Activated T-cell treated with anti-CD3 and anti-CD28 coated beads for 24 hours (primary cell): Measurements from ENCODE around the gene HIVEP3.
A peak's percentile ranks its signal among the peaks of the same experiment; 100 is the strongest.
"Not testable (repeated sequence)": the region's sequence is repeated elsewhere in the genome, so short reads cannot be mapped to it uniquely, and the experiment has no call there.

ENCODE experiments used
- DNase-seq: peaks from one replicate; pipeline ENCODE4 v3.0.0-alpha.2; 2020; ENCODE audit warnings: low read depth

The HIVEP3 gene

DNA sequence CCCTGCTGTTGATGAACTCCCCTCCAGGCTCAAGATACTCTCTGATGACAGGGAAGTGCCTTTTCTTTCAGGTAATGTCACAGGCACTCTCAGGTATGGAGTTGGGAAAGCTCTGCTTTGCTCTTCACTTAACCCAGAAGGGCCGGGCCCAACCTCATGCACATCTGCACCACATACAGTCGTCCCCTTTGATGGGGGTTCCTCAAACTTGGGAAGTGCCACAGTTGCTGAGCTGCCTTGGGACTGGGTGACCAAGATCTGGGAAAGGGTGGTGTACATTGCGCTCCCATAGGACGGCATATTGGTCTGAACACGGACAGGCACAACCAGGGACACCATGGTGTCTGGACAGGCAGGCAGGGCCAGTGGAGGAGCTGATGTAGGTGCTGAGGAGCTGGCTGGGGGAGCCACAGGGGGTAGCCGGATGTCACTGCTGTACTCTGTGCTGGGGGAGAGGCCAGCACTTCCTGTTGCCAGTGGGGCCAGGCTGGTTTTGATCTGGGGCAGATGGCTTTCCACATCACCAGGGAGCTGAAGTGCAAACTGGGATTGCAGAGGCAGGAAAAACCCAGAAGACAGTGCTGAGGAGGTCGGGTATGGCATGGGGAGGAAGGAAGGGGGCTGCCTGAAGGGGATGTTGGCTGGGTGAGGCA lies 338.1 kb downstream of the HIVEP3 start:
- no peak for DNase-seq

DNA sequence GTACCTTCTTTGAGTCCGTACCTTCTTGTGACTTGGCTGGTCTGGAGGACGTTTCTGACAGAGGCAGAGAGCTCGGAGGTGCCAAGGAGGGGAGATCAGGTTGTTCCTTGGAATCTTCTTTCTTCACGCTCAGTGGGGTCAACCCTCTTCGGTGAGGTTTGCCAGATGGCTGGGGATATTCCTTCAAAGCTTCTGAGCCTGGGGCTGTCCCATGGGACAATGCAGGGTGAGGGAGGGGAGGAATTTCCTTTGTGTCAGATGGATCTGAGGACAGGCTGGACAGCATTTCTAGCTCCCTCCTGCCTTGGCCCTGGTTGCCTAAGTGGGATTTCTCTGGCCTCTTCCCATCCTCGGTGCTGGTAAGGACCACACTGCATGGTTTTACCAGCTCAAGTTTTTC lies 338.7 kb downstream of the HIVEP3 start:
- DNase-seq, result no peak

DNA sequence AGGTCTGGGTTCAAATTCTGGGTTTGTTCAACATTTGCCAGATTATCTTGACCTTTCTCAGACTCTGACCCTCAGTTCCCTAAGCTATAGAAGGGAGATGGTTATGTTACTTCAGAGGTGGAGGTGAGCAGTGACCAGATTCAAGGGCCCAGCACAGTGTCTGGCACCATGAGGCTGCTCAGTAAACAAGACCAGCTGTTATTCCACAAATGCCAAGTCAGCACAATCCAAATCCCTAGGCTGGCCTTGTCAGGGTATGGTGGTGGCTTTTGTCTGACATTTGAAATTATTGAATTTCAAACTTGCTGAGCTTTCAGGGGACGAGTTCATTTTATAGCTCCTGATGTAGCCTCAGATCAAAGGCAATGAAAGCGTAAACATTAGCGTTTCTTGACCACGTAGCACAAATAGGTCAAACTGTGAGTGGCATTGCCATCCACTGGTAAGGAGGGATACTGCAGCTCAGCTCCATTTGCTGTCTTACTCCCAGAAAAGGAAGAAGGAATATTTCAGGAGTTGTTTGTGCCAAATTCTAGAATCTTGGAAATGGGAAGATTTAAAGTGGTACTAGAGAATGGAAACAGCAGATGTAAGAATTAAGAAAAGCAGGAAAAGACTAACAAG lies 339.9 kb downstream of the HIVEP3 start:
- DNase-seq, result no peak

DNA sequence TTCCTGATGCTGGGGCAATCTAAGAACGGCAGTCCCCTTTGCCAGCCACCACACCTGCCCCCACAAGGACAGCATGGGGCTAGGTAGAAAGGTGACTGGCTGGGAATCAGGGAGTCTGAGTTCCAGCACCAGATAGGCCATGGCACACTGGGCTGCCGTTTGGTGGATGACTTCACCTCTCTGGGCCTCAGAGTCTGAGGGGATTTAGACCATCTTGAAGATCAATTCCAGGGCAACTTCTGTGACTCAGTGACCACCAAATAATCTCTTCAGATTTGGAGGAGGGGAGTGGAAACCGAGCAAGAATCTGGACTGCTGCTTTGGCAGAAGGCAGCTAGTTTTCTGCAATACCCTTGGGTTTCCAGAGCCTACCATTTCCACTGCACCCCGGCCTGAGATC lies 342.1 kb downstream of the HIVEP3 start:
- no peak for DNase-seq

DNA sequence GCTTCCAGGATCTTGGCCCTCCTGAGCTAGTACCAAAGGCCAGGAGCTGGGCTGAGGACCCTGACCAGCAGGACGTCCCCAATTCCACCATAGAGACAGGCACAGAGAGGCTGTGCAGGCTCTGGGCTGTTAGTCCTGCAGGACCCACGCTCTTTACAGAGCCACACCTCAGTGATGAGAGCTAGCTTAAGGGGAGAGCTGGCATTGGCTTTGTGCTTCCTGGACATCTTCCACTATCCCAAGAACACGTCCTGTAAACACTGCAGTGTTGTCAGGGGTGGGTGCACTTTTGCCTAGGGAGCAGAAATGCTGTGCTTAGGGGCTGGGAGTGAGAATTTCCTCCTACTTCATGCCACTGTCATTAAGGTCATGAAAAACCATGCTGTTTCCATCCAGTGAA lies 342.5 kb downstream of the HIVEP3 start:
- DNase-seq, result no peak

DNA sequence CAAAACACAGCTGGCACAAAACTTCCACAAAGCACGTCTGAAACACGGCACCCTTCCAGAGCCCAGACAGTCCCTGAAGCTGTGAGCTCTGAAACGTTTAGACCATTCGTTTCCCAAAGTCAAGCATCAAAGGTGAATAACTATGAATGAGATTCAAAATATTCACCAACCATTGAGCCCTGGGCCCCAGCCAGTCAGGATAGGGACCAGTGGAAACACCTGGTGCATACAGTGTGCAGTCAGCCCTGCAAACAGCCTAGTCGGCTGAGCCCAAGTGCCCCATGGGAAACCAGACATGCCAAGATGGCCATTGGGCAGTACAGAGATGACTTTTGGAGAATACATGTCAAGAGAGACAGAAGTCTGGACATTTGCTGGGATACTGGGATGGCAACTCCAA lies 343.9 kb downstream of the HIVEP3 start:
- no peak for DNase-seq

DNA sequence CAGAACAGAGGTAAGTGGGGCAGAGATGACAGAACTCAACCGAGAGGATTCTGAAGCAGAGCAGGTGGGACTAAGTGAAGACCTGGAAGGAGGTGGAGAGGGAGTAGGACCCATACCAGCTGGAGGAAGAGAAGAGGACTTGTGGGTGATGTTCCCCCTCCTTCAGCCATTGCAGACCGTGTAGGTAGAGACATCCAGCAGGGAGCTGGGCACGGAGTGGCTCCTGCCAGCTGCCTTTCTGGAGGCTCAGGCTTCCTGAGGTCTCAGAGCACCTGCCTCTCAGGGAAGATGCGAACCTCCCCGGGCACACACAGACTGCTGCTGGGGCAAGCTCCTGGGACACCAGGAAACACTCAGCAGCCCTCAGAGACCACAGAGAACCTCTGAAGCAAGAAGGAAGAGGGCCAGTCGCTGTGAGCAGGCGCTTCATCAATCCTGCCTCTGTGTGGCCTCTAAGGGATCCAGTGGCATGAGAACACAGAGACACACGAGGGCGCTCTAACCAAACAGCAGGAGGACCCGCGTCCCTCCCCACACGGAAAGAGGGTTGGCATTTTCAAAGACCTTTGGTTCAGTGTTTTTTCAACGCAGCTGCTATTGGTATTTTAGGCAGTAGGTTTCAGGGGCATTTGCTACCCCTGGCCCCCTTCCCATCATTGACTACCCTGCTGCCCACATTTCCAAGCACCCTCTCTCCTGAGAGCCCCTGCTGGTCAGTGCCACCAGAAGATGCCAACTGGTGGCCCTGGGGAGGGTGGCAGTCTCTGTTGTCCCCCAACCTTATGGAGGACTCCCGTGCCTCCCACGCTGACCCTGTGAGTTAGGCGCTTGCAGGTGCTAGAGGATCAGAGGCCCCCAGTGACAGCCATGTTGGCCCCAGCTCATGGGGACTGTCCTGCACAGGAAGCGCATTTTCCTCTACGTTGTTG lies 344.7 kb downstream of the HIVEP3 start:
- DNase-seq, result peak; percentile 62

DNA sequence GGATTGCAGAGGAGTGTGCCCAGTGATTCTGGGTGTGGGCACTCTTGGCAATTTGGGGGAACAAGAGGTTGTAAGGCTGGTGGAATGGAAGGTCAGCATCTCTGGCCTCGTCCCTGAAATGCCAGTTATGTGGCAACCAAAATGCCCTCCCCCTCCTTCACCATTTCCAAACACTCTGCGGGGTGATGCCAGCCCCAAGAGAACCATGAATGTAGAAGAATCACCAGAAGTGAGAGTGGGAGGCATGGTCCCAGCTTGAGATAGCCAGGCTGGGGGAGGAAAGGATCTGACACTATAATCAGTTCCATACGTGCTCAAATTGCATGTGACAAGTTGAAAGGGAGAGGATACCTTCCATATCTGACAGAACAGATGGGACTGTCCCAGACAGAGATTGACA lies 345.5 kb downstream of the HIVEP3 start:
- DNase-seq, result no peak

DNA sequence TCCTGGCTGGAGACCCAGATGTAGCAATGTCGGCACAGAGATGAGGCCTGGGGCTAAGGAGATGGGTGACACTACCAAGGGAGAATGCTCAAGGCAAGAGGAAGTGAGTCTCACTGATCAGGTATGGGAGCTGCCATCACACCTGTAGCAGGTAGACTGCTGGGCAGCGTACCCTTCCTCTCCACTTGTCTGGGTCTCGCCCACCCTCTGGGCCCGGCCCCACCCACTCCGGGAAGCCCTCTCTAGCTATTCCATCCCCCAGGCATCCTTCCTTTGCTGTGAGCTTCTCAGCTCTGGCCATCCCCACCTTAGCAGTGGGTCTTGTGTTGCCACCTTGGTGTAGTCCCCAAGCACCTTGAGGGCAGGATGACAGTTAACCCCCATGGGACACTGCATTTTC lies 346.5 kb downstream of the HIVEP3 start:
- DNase-seq, result no peak

DNA sequence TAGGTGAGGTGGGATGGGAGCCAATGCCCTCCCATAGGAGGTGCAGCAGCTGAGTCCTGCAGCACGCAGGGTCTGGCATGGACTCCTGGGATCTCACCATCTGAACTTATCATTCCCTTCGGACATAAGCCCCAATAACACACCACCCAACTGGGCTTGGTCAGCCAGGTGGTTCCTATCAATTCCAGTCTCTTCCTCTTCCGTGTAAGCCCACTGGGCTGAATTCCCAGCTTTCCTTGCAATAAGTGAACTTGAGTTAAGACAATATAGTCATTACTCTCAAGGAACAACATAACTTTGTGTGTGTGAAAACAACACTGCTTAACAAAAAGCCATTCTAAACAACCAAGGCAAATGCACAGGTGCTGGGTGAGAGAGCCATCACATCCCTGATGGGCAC lies 347.7 kb downstream of the HIVEP3 start:
- no peak for DNase-seq

DNA sequence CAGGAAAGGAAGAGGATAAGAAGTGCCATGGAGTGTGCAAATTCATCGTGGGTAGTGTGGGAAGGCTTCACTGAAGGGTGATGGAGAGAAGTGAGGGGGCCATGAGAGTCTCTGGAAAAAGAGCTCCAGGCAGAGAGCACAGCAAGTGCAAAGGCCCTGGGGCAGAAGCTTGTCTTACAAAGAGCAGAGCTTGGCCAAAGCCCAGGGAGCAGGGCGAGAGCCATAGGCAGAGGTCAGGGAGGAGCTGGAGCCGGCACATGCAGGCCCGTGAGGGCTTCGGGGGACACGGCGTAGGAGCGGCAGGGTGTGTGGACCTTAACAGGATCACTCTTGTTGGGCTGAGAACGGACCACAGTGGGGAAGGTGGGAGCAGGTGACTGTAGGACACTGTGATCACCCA lies 350.5 kb downstream of the HIVEP3 start:
- DNase-seq, result no peak

DNA sequence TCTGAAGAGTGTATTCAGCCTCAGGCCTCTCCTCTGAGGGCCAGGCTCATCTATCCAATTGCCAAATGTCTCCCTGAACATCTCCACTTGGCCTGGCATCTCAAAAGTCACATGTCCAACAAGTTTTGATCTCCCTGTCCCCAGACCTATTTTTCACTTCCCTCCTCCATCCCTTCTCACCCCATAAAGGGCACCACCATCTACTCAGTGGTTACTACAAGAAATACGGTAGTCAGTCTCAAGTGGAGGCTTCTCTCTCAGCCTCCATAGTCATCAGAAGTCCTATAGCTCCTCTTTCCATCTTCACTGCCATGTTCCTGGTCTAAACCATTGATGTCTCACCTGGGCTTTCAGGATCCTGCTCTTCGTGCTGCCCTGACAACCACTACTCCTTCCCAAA lies 351.8 kb downstream of the HIVEP3 start:
- DNase-seq, result no peak

DNA sequence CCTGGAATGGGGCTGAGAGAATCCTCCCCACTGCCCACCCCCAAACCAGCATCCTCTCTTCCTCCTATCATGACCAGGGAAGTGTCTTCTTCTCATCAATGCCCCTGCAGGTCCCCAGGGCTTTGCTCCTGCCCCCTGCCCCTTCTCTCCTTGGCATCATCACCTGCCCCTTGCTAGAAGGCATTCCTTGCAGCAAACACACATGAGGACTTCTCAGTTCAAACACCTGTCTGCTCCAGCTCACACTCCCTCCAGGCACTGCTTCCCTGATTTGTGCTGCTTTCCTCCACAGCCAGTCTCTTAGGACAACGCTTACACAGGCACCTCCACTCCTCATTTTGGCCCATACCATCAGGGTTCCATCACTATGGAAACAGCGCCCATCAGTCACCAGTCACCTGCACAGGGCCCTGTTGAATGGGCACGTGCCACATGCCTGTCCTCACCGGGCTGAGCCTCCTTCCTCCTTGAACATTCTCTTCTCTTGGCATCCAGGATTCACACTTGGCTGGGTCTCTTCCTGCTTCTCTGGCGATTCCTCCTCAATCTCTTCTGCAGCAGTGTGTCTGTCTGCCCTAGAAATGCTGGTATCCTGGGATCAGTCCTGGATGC lies 352.3 kb downstream of the HIVEP3 start:
- no peak for DNase-seq

DNA sequence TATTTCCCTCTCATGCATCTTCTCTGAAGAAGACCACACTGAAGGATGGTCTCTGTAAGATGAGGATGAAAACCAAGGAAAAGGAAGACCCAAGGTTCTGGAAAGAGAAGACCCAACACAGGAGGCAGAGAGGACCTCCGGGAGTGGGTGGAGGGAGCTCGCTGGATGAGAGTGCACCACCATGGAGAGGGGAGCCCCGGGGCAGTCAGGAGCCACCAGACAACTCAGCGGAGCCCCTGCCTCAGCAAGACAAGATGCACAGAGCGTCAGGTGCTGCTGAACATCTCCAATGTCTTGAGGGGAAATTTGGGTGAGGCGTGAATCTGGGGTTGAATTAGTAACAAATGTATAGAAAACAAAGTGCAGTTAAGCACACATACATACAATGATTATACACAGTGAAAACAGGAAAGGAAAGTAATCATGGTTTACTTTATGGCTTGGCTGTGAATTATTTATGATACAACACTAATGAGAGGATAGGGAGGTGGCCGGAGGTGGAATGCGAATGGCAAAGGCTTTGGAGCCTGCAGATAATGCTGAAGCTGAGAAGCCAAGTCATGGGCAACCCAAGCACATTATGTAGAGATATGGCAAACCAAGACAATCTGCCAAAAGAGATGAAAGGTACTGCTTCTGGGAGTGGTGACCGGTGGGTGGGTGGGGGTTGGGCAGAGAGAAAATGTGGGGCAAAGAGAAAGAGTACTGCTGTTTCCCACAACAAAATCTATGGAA lies 353.8 kb downstream of the HIVEP3 start:
- no peak for DNase-seq

DNA sequence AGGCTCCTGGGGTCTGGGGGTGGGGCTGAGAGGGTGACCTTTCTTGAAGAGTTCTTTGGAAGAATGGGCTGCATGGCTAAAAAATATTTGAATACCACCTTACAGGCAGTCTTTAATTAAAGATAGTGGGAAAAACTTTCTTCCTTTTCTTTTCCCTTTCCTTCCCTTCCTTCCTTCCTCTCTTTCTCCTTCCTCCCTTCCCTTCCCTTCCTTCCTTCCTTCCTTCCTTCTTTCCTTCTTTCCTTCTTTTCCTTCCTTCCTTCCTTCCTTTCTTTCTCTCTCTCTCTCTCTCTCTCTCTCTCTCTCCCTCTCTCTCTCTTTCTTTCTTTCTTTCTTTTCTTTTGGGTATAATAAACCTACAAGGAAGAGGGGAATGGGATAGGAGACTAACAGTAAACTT lies 356.4 kb downstream of the HIVEP3 start:
- DNase-seq, result no peak

DNA sequence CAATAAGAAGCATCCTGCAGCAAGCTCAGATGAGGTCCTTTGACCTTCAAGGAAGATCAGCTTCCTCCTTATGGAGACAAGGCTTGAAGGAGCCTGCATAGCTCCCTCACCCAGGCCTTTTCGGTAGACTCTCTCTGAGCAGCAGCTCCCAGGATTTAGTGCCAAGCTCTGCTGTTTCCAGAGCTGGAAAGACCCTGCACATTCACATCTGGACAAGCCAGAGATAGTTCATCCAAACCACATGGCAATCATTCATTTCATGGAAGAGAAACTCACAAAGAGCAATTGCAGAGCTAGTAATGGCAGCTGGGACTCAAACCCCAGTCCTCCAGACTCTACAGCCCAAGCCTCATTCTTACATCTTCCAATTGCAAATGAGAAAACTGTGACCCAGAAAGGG lies 357.8 kb downstream of the HIVEP3 start:
- no peak for DNase-seq

DNA sequence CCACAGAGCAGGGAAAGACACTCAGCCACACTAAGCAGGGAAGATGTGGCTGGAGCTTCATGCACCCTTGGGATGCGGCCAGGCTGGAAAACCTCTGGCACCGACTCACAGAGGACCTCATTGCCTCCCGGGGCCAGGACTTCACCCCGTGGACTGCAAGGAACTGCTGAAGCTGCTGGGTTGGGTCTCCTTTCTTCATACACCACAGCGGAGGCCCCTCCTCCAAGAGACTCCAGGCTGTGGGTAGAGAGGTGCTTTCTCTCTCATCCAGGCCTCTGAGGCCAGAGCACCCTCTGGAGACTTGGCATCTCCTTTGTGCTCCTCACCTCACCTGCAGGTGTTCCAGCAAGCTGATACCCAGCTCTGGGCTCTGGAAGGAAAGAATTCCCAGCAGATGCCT lies 358.2 kb downstream of the HIVEP3 start:
- DNase-seq, result no peak

DNA sequence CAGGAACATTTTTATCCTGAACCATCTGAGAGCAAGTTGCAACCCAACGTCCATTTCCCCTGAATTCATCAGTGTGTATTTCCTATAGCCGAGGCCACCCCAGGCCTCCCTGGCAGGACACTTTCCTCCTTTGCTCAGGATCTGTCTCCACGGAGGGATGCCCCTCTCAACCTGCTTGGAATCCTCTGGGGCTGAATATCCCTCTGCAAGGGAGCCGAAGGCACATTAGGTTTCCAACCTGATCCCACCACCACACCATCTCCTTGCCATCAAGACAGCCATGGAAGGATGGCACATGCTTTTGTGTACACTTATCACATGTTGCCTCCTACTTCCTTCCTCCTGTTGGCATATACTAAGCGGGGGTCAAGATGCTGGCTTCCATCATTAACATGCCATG lies 359.4 kb downstream of the HIVEP3 start:
- no peak for DNase-seq

DNA sequence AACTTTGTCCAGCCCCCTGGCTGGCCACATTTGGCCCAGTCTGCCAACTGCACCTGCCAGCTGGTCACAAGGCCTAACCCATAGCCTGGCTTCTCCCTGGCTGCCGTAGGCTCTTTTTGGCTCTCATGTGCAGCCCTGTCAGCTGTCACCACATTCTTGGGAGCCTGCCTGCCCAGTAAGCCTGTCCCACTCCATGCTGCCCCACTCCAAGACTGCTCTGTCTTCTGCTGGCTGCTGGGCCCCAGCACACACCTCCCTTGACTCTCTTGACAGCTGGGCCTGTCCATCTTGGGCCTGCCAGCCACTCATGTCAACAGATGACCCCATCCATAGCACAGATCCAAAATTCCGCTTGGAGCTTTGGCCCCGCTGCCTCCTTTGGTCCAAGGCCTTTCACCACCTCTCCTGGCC lies 360.0 kb downstream of the HIVEP3 start:
- DNase-seq, result no peak

DNA sequence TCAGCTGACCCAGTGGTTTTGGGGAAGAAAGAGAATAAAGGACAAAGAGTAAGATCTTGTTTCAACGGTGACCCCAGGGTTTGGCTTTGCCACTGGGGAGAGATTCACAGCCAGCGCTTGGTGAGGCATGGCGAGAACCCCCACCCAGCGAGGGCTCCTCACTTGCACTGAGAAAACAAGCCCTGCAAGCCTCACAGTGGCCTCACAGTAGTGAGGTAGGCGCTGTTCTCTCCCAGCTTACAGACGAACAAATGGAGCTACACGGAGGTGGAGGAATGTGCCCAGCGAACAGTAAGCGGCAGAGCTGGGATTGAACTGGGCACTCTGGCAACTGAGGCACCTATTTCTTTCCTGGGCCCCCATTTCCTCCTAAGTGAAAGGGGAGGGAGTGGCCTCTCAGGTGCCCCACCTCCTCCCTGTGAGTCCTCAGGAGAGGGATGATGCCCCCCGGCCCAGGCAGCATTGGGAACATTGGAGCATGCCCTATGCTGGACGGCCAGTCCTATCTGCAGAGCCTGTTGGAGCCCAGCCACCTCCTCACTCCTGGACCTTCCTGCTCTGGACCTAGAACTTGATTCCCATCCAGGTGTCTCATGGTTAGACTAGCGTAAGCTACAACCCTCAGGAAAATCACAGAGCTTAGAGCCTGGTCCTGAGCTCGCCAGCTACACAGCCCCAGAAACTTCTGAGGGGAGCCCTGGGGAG lies 360.8 kb downstream of the HIVEP3 start:
- DNase-seq, result no peak

DNA sequence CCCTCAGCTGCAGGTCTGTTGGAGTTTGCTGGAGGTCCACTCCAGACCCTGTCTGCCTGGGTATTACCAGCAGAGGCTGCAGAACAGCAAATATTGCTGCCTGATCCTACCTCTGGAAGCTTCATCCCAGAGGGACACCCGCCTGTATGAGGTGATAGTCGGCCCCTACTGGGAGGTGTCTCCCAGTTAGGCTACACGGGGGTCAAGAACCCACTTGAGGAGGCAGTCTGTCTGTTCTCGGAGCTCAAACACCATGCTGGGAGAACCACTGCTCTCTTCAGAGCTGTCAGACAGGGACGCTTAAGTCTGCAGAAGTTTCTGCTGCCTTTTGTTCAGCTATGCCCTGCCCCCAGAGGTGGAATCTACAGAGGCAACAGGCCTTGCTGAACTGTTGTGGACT lies 364.0 kb downstream of the HIVEP3 start:
- DNase-seq, result not testable (repeated sequence)
